HCT116 (cell line): ENCODE data around the gene EMP2. TPM values are rescaled to one million over a fixed set of nuclear protein-coding genes. Genes with fewer than 3 reads are reported as not detected.

ENCODE experiments used
- ATAC-seq: fragments of 200-7000 bp; cut with Tn5 transposase; 2 replicates; pipeline ENCODE4 v1.9.1; 2020; ENCODE audit warnings: mild to moderate bottlenecking, moderate library complexity
- BruUV-seq: library from RNA; stranded (reverse); fragments of 400-500 nt; replicated peaks from 2 replicates; lab custom pipeline; 2021; lab: Mats Ljungman, UMichigan
- CTCF ChIA-PET: fragments of 300-600 bp; sonication (Branson Sonifier 250); formaldehyde crosslinking; loops from one replicate; lab custom pipeline; 2021; ENCODE audit warnings: antibody characterized with exemption; lab: Charles Lee
- POLR2A ChIA-PET: fragments of 300-600, 350-600 bp; sonication (Branson Sonifier 250); formaldehyde crosslinking; loops from one replicate; lab custom pipeline; 2021; ENCODE audit warnings: antibody characterized with exemption; lab: Charles Lee
- RAD21 ChIA-PET, 2 experiments: fragments of 300-600 bp; sonication (Branson Sonifier 250); formaldehyde crosslinking; loops; one replicate each; lab custom pipeline; 2023; ENCODE audit warnings: low total read pairs in 2 of 2; ENCODE audit not compliant: uncharacterized antibody in 2 of 2, unreplicated experiment in 2 of 2, low non-redundant PET in 1 of 2; lab: Charles Lee
- DNase-seq: peaks from one replicate; pipeline ENCODE4 v3.0.0-alpha.2; 2010; ENCODE audit warnings: low read depth, low spot score
- H2AFZ ChIP-seq: fragments of 200-600 bp; shearing (Covaris generic), sonication (generic); 2 replicates; pipeline ENCODE4 v1.6.1; 2017; ENCODE audit warnings: low read depth, mixed run types, mixed read lengths, antibody characterized with exemption, low read length; ENCODE audit not compliant: poor library complexity, severe bottlenecking
- H3K27ac ChIP-seq: 2 replicates; pipeline ENCODE4 v1.5.1; 2012; ENCODE audit warnings: low read depth, low read length
- H3K27me3 ChIP-seq: fragments of 200-600 bp; sonication (generic); 2 replicates; pipeline ENCODE4 v1.6.1; 2016; ENCODE audit warnings: mixed run types, low read length, mixed read lengths; ENCODE audit not compliant: insufficient read depth
- H3K36me3 ChIP-seq, 2 experiments: fragments of 200-500 bp in 1 of 2; fragments of 200-600 bp in 1 of 2; sonication (Bioruptor generic) in 1 of 2; sonication (generic) in 1 of 2; 2 replicates each; pipeline versions ENCODE4 v1.5.1 to v1.6.1; 2014 to 2016; ENCODE audit warnings: low read length in 2 of 2, inconsistent platforms in 1 of 2, mixed read lengths in 1 of 2, mixed run types in 1 of 2; ENCODE audit not compliant: insufficient read depth in 2 of 2, control insufficient read depth in 1 of 2
- H3K4me1 ChIP-seq, 2 experiments: fragments of 200-600 bp in 1 of 2; sonication (generic) in 1 of 2; 2 replicates each; pipeline versions ENCODE4 v1.5.1 to v1.6.1; 2012 to 2017; ENCODE audit warnings: low read length in 2 of 2, inconsistent platforms in 1 of 2, mild to moderate bottlenecking in 1 of 2, mixed read lengths in 1 of 2, mixed run types in 1 of 2, moderate library complexity in 1 of 2; ENCODE audit not compliant: insufficient read depth in 2 of 2, control insufficient read depth in 1 of 2
- H3K4me2 ChIP-seq: fragments of 200-600 bp; sonication (generic); 2 replicates; pipeline ENCODE4 v1.6.1; 2017; ENCODE audit warnings: mixed run types, low read length, mixed read lengths
- H3K4me3 ChIP-seq, 2 experiments: fragments of 200-600 bp in 1 of 2; sonication (generic) in 1 of 2; replicated peaks in 1 of 2; 2 replicates each; pipeline ENCODE4 v1.5.1; 2011 to 2016; ENCODE audit warnings: low read length in 2 of 2, control low read depth in 1 of 2, low read depth in 1 of 2, mild to moderate bottlenecking in 1 of 2, mixed read lengths in 1 of 2, mixed run types in 1 of 2
- H3K79me2 ChIP-seq: fragments of 200-600 bp; sonication (generic); 2 replicates; pipeline ENCODE4 v1.6.1; 2017; ENCODE audit warnings: mild to moderate bottlenecking, mixed run types, low read length, moderate library complexity, mixed read lengths; ENCODE audit not compliant: insufficient read depth
- H3K9ac ChIP-seq: fragments of 200-600 bp; sonication (generic); 2 replicates; pipeline ENCODE4 v1.6.1; 2016; ENCODE audit warnings: low read length, mixed read lengths
- H3K9me2 ChIP-seq: fragments of 200-600 bp; sonication (generic), shearing (Covaris generic); 2 replicates; pipeline ENCODE4 v1.6.1; 2017; ENCODE audit warnings: mixed run types, mild to moderate bottlenecking, moderate library complexity; ENCODE audit not compliant: insufficient read depth
- H3K9me3 ChIP-seq, 2 experiments: fragments of 200-500 bp in 1 of 2; fragments of 200-600 bp in 1 of 2; sonication (Bioruptor generic) in 1 of 2; sonication (generic) in 1 of 2; 2 replicates each; pipeline ENCODE4 v1.6.1; 2014 to 2017; ENCODE audit warnings: low read length in 2 of 2, mixed read lengths in 2 of 2, inconsistent platforms in 1 of 2, low read depth in 1 of 2, mild to moderate bottlenecking in 1 of 2, mixed run types in 1 of 2, moderate library complexity in 1 of 2; ENCODE audit not compliant: control insufficient read depth in 1 of 2, insufficient read depth in 1 of 2
- H4K20me1 ChIP-seq: fragments of 200-600 bp; sonication (generic), shearing (Covaris generic); 2 replicates; pipeline ENCODE4 v1.6.1; 2017; ENCODE audit warnings: mixed run types, mild to moderate bottlenecking, moderate library complexity; ENCODE audit not compliant: insufficient read depth
- CEBPB ChIP-seq: IDR thresholded peaks from 2 replicates; pipeline ENCODE4 v1.6.1; 2012; ENCODE audit warnings: low read depth
- RAD21 ChIP-seq: IDR thresholded peaks from 2 replicates; pipeline ENCODE4 v1.6.1; 2012; ENCODE audit warnings: low read depth, mild to moderate bottlenecking
- SIN3A ChIP-seq: IDR thresholded peaks from 2 replicates; pipeline ENCODE4 v1.6.1; 2012; ENCODE audit warnings: low read depth
- SP1 ChIP-seq: IDR thresholded peaks from 2 replicates; pipeline ENCODE4 v1.6.1; 2012; ENCODE audit warnings: low read depth
- SRF ChIP-seq: IDR thresholded peaks from 2 replicates; pipeline ENCODE4 v1.6.1; 2012; ENCODE audit warnings: low read depth
- TCF7L2 ChIP-seq: IDR thresholded peaks from 2 replicates; pipeline ENCODE4 v1.7.0; 2011; ENCODE audit warnings: borderline replicate concordance, inconsistent platforms; ENCODE audit not compliant: insufficient read depth, insufficient read length; ENCODE audit errors: extremely low read depth
- YY1 ChIP-seq: IDR thresholded peaks from 2 replicates; pipeline ENCODE4 v1.6.1; 2011; ENCODE audit warnings: low read length, low read depth, moderate library complexity, mild to moderate bottlenecking; ENCODE audit not compliant: insufficient replicate concordance; ENCODE audit errors: extremely low read depth
- ZFX ChIP-seq: fragments of 450-650 bp; IDR thresholded peaks from 2 replicates; pipeline ENCODE4 v1.6.1; 2017
- intact Hi-C: fragments of 100-400 bp; cut with micrococcal nuclease; formaldehyde crosslinking; loops from 2 replicates; pipeline ENCODE4 v1.10.0; 2022
- total RNA-seq: library from RNA; stranded (reverse); gene quantifications from one replicate; pipeline ENCODE4 v1.2.1, GENCODE V29; 2021; ENCODE audit not compliant: unreplicated experiment

EMP2 gene
- total RNA-seq, 1 experiment from 2014 or later = 32.6 TPM

DNA sequence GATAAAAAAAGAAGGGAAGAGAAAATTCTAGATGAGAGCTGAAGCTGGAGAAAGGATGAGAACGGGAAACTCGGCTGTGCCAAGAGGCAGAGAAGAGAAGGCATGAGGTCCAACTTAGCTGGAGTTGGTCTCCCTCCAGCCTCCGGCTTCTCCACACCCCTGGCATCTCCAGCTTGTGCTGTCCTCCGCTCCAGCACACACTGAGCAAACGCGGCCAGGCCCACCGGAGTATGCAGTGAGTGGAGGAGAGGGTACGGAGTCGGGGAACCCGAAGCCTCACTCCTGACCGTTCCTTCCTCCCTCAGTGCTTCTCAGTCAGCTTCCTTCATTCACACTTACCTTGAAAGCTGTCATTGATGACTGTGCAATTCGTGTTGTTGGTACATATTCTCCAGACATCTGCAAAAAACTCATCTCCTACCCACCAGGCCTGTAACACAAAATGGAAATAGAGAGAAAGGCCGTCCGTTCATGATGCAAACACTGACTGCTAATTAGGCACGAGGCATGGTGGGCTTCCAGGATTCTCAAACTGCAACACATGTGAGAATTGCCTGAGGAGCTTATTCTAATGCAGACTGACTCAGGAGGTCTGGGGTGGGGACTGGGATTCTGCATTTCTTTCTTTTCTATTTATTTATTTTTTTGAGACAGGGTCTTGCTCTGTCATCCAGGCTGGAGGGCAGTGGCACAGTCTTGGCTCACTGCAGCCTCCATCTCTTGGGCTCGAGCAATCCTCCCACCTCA is 37.0 kb downstream of the EMP2 start:
- no TSS peak for BruUV-seq
- ChIA-PET POLR2A (no interaction called here), RAD21 (no interaction called here), CTCF (no interaction called here)
- Histone ChIP-seq H3K4me3 (no peak overlapping the region), H3K36me3 (peaks cover 5 to 12% of the 10 kb centered on the region in 2 experiments; a peak in 3 of 4 replicates), H3K27ac (no peak overlapping the region), H3K27me3 (no peaks in the 10 kb centered on the region), H3K79me2 (no peaks in the 10 kb centered on the region), H2AFZ (no peak overlapping the region), H3K4me2 (no peak overlapping the region), H3K9ac (no peak overlapping the region), H3K4me1 (no peaks in the 10 kb centered on the region), H4K20me1 (no peaks in the 10 kb centered on the region), H3K9me2 (no peaks in the 10 kb centered on the region), H3K9me3 (no peaks in the 10 kb centered on the region; a peak in 1 of 4 replicates)
- ATAC-seq = no peak
- TF ChIP-seq SP1 (no peak), SRF (no peak), ZFX (no peak), YY1 (no peak), TCF7L2 (no peak), SIN3A (no peak), RAD21 (no peak)
- intact Hi-C loops = no loop called here
- no peak for DNase-seq

DNA sequence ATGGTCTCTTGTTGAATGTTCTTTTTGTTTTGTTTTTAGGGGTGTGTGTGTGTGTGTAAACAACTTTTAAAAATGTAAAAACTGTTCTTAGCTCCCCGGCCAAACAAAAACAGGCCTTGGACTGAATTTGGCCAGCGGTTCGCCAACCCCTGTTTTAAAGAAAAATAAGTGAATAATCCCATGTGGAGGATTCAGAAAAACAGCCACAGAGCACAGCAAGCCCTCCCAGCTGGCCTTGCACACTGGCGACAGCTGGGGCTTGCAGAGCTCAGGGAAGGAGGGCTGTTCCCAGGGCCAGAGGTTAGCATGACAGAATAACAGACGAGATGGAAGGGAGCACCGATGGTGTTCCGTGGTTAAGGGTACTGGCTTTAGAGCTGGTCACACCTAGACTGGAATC is 39.0 kb downstream of the EMP2 start:
- ChIA-PET POLR2A (no interaction called here), RAD21 (no interaction called here), CTCF (no interaction called here)
- no peaks in the 10 kb centered on the region for H3K79me2 ChIP-seq
- DNase-seq (no peak), ATAC-seq (no peak)
- no peaks in the 10 kb centered on the region for H3K9me2 ChIP-seq
- H2AFZ ChIP-seq = no peak overlapping the region
- no peaks in the 10 kb centered on the region for H3K27me3 ChIP-seq
- H3K4me3 ChIP-seq = no peak overlapping the region
- no peaks in the 10 kb centered on the region for H3K9me3 ChIP-seq
- H4K20me1 ChIP-seq = no peaks in the 10 kb centered on the region
- H3K9ac ChIP-seq = no peak overlapping the region
- TF ChIP-seq CEBPB (no peak), SP1 (no peak)
- H3K4me2 ChIP-seq = no peak overlapping the region
- no peak overlapping the region for H3K27ac ChIP-seq
- intact Hi-C loops = no loop called here
- H3K4me1 ChIP-seq = peaks cover 3 to 7% of the 10 kb centered on the region in 2 experiments; a peak in 3 of 4 replicates
- peaks cover 0 to 8% of the 10 kb centered on the region in 2 experiments; a peak in 2 of 4 replicates for H3K36me3 ChIP-seq
- no TSS peak for BruUV-seq
